Measurements from ENCODE around the gene ITCH. TPM values are rescaled to one million over a fixed set of nuclear protein-coding genes. Genes with fewer than 3 reads are reported as not detected.
"Not testable (repeated sequence)": the region's sequence is repeated elsewhere in the genome, so short reads cannot be mapped to it uniquely, and the experiment has no call there.

Gene ITCH
- total and polyA plus RNA-seq, 11 donors: 6.0 to 49.0 (median 39.5) TPM

DNA sequence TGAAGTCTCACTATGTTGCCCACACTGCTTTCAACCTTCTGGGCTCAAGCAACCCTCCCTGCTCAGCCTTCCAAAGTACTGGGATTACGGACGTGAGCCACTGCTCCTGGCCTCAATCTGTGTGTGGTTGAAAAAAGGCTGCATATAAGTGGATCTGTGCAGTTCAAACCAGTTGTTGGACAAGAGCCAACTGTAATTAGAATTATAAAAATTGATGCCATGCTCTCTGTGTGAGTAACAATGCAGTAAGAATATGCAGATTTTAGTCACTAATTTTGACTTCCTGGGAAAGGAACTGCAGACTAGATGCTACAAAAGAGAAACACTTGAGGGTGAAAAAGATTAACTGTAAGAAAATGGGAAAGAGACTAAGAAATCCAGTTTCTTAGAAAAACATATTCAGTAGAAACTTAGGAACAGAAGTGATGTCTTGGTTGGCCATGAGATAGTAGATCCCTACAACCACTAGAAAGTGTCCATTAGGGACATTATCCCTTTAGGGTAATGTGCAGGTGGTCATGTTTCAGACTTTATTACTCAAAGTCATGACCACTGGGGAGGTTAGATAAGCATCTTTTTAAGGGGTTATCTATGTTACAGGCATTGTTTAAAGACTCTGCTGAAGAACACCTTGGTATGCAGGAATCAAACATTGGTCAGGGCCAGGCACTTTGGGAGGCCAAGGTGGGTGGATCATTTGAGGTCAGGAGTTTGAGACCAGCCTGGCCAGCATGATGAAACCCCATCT lies 26.3 kb downstream of the ITCH start:
- DNase-seq: no peak
- peaks cover 0 to 60% (median 33%) of the 10 kb centered on the region in 12 donors for H3K4me1 ChIP-seq

DNA sequence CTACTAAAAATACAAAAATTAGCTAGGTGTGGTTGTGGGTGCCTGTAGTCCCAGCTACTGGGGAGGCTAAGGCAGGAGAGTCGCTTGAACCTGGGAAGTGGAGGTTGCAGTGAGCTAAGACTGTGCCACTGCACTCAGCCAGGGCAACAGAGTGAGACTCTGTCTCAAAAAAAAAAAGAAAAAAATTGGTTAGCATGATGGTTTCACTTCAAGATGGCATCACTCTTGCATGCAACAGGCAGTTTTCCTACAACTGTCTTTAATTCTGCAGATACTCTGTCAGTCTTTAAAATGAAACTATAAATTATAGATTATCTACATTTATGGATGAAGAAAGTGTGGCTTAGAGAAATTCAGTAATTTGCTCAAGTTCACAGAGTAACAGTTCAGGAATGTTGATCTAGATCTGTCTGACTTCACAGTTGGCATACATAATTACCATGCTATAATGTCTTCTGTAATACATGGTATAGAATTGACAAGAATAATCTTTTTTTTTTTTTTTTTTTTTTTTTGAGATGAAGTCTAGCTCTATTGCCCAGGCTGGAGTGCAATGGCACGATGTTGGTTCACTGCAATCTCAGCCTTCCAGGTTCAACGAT lies 27.0 kb downstream of the ITCH start:
- Histone ChIP-seq H3K36me3 (peaks cover 0 to 29% (median 21%) of the 10 kb centered on the region in 9 donors), H3K27ac (no peak overlapping the region), H3K27me3 (no peaks in the 10 kb centered on the region), H3K4me3 (no peak overlapping the region), H3K4me1 (peaks cover 0 to 60% (median 32%) of the 10 kb centered on the region in 12 donors), H3K9me3 (no peaks in the 10 kb centered on the region)
- TF ChIP-seq POLR2A (IDR thresholded peaks at IDR 0.05): no peak
- TF ChIP-seq, protein P1, sequence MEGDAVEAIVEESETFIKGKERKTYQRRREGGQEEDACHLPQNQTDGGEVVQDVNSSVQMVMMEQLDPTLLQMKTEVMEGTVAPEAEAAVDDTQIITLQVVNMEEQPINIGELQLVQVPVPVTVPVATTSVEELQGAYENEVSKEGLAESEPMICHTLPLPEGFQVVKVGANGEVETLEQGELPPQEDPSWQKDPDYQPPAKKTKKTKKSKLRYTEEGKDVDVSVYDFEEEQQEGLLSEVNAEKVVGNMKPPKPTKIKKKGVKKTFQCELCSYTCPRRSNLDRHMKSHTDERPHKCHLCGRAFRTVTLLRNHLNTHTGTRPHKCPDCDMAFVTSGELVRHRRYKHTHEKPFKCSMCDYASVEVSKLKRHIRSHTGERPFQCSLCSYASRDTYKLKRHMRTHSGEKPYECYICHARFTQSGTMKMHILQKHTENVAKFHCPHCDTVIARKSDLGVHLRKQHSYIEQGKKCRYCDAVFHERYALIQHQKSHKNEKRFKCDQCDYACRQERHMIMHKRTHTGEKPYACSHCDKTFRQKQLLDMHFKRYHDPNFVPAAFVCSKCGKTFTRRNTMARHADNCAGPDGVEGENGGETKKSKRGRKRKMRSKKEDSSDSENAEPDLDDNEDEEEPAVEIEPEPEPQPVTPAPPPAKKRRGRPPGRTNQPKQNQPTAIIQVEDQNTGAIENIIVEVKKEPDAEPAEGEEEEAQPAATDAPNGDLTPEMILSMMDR (IDR thresholded peaks at IDR 0.05): no peak
- ATAC-seq (no peak), DNase-seq (no peak)
- 96 to 98% (median 97%) methylated on average over 3 of the region's 3 CpGs for WGBS, 4 donors
- intact Hi-C loops (cut with DNase I): no loop called here

More for the DNA sequence above, 26.3 kb downstream of the ITCH start:
- no peaks in the 10 kb centered on the region for H3K9me3 ChIP-seq
- H3K36me3 ChIP-seq: peaks cover 0 to 22% (median 15%) of the 10 kb centered on the region in 9 donors
- H3K4me3 ChIP-seq: no peak overlapping the region
- no peak overlapping the region for H3K27ac ChIP-seq
- intact Hi-C loops (cut with DNase I): no loop called here
- ATAC-seq: no peak
- no peaks in the 10 kb centered on the region for H3K27me3 ChIP-seq
- 54 to 73% (median 68%) methylated on average over 2 of the region's 2 CpGs for WGBS, 4 donors
- TF ChIP-seq, protein P1 (IDR thresholded peaks at IDR 0.05): no peak
- no peak for TF ChIP-seq POLR2A (IDR thresholded peaks at IDR 0.05)

DNA sequence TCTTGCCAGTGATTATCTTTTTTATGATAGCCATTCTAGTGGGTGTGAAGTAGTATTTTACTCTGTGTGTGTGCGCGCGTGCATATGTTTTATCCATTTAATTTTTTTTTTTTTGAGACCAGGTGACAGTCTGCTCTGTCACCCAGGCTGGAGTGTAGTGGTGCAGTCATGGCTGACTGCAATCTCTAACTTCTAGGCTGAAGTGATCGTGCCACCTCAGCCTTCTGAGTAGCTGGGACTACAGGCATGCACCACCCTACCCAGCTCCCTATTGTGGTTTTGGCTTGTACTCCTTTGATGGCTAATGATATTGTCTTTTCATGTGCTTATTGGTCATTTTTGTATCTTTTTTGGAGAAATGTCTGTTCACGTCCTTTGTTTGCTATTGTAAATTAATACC lies 33.3 kb downstream of the ITCH start:
- intact Hi-C loops (cut with DNase I): no loop called here
- Histone ChIP-seq H3K9me3 (no peaks in the 10 kb centered on the region), H3K4me3 (no peak overlapping the region), H3K27me3 (no peaks in the 10 kb centered on the region), H3K27ac (no peak overlapping the region), H3K36me3 (peaks cover 0 to 79% (median 60%) of the 10 kb centered on the region in 9 donors), H3K4me1 (peaks cover 0 to 10% (median 3%) of the 10 kb centered on the region in 12 donors)
- DNase-seq: no peak
- WGBS, 4 donors: 86 to 89% (median 86%) methylated on average over 5 of the region's 5 CpGs
- TF ChIP-seq, protein P1 (IDR thresholded peaks at IDR 0.05): no peak
- TF ChIP-seq POLR2A (IDR thresholded peaks at IDR 0.05): no peak
- ATAC-seq: no peak

DNA sequence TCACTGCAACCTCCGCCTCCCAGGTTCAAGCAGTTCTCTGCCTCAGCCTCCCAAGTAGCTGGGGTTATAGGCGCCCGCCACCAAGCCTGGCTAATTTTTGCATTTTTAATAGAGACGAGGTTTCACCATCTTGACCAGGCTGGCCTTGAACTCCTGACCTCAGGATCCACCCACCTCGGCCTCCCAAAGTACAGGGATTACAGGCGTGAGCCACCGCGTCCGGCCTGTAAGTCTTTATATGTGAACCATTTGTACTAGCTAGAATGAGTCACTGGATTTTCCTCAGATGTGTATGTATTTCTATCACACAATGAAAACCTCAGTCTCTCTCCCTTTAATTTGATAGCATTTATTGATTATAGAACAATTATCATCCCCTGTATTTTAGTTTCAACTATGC lies 34.0 kb downstream of the ITCH start:
- Histone ChIP-seq H3K9me3 (no peaks in the 10 kb centered on the region), H3K27ac (no peak overlapping the region), H3K27me3 (no peaks in the 10 kb centered on the region), H3K36me3 (peaks cover 0 to 85% (median 60%) of the 10 kb centered on the region in 9 donors), H3K4me1 (peaks cover 0 to 15% (median 6%) of the 10 kb centered on the region in 12 donors), H3K4me3 (no peak overlapping the region)
- intact Hi-C loops (cut with DNase I): no loop called here
- TF ChIP-seq POLR2A (IDR thresholded peaks at IDR 0.05): no peak
- TF ChIP-seq, protein P1 (IDR thresholded peaks at IDR 0.05): no peak
- 95 to 97% (median 95%) methylated on average over 9 of the region's 9 CpGs for WGBS, 4 donors
- ATAC-seq: no peak
- no peak for DNase-seq

DNA sequence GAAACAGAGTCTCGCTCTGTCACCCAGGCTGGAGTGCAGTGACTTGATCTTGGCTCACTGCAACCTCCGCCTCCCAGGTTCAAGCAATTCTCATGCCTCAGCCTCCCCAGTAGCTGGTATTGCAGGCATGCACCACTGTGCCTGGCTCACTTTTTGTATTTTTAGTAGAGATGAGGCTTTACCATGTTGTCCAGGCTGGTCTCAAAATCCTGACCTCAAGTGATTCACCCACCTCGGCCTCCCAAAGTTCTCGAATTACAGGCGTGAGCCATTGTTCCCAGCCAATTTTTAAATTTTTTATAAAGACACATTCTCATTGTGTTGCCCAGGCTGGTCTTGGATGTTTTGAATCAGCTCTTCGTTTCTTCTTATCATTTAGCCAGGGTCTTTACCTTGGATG lies 37.7 kb downstream of the ITCH start:
- 89 to 92% (median 92%) methylated on average over 6 of the region's 6 CpGs for WGBS, 4 donors
- H3K27ac ChIP-seq; DNase-seq; ATAC-seq; H3K9me3 ChIP-seq; H3K27me3 ChIP-seq; H3K4me3 ChIP-seq; intact Hi-C loops (cut with DNase I): not testable (repeated sequence)
- peaks cover 0 to 55% (median 31%) of the 10 kb centered on the region in 9 donors for H3K36me3 ChIP-seq
- peaks cover 0 to 50% (median 29%) of the 10 kb centered on the region in 12 donors for H3K4me1 ChIP-seq
